CD4-positive, alpha-beta memory T cell (primary cell): ENCODE measurements around the gene HABP2. TPM values are rescaled to one million over a fixed set of nuclear protein-coding genes. Genes with fewer than 3 reads are reported as not detected.

Experiments
- CTCF ChIA-PET: fragments of 350-600 bp; sonication (Branson Sonifier 250); formaldehyde crosslinking; loops from one replicate; lab custom pipeline; 2021; ENCODE audit warnings: inconsistent platforms; ENCODE audit not compliant: partially characterized antibody; lab: Charles Lee
- POLR2A ChIA-PET: fragments of 350-600 bp; sonication (Branson Sonifier 250); formaldehyde crosslinking; loops from one replicate; lab custom pipeline; 2021; ENCODE audit not compliant: partially characterized antibody; lab: Charles Lee
- DNase-seq, 5 donors: peaks; one replicate each; pipeline versions ENCODE4 v3.0.0 to v3.0.0-alpha.2; 2020 to 2022; ENCODE audit warnings: mixed read lengths in 1 of 5
- H3K27ac ChIP-seq: one replicate; pipeline ENCODE4 v1.7.0; 2013; ENCODE audit warnings: low read depth, low read length
- H3K27me3 ChIP-seq: 2 replicates; pipeline ENCODE4 v1.7.0; 2013; ENCODE audit warnings: mild to moderate bottlenecking, low read length, moderate library complexity; ENCODE audit not compliant: insufficient read depth
- H3K36me3 ChIP-seq: 2 replicates; pipeline ENCODE4 v1.7.0; 2013; ENCODE audit warnings: mild to moderate bottlenecking, low read length, moderate library complexity; ENCODE audit not compliant: insufficient read depth
- H3K4me1 ChIP-seq: 2 replicates; pipeline ENCODE4 v1.7.0; 2013; ENCODE audit warnings: mild to moderate bottlenecking, low read length, moderate library complexity; ENCODE audit not compliant: insufficient read depth
- H3K4me3 ChIP-seq, 2 donors: one replicate each; pipeline ENCODE4 v1.7.0; 2013; ENCODE audit warnings: low read length in 2 of 2, mild to moderate bottlenecking in 1 of 2
- H3K9me3 ChIP-seq, 2 donors: one replicate each; pipeline ENCODE4 v1.7.0; 2013; ENCODE audit warnings: low read length in 2 of 2, control low read depth in 1 of 2; ENCODE audit not compliant: control insufficient read depth in 1 of 2
- H3K27ac Mint-ChIP-seq, 7 donors: one replicate each; pipeline ENCODE4 v1.8.0; 2020 to 2021; ENCODE audit warnings: mixed read lengths in 7 of 7, mild to moderate bottlenecking in 6 of 7, inconsistent platforms in 3 of 7, moderate library complexity in 3 of 7
- H3K27me3 Mint-ChIP-seq, 2 donors: one replicate each; pipeline ENCODE4 v1.8.0; 2020 to 2021; ENCODE audit warnings: mixed read lengths in 2 of 2
- H3K36me3 Mint-ChIP-seq, 2 donors: one replicate each; pipeline ENCODE4 v1.8.0; 2020 to 2021; ENCODE audit warnings: mixed read lengths in 2 of 2, inconsistent platforms in 1 of 2, mild to moderate bottlenecking in 1 of 2
- H3K4me1 Mint-ChIP-seq, 4 donors: one replicate each; pipeline ENCODE4 v1.8.0; 2020 to 2021; ENCODE audit warnings: mixed read lengths in 4 of 4, mild to moderate bottlenecking in 1 of 4
- H3K4me3 Mint-ChIP-seq, 8 donors: one replicate each; pipeline ENCODE4 v1.8.0; 2020 to 2021; ENCODE audit warnings: mixed read lengths in 8 of 8, mild to moderate bottlenecking in 7 of 8, moderate library complexity in 6 of 8, inconsistent platforms in 3 of 8
- H3K9me3 Mint-ChIP-seq, 8 donors: one replicate each; pipeline ENCODE4 v1.8.0; 2020 to 2021; ENCODE audit warnings: mixed read lengths in 8 of 8, mild to moderate bottlenecking in 5 of 8, inconsistent platforms in 3 of 8, moderate library complexity in 1 of 8
- intact Hi-C: fragments of 100-400 bp; cut with micrococcal nuclease; formaldehyde crosslinking; loops from one replicate; pipeline ENCODE4 v1.15.1; 2023
- polyA plus RNA-seq, 2 donors: library from polyadenylated mRNA; unstranded; fragments of 300-500 nt; fragmentation: Illumina TruSeq; gene quantifications; one replicate each; pipeline ENCODE4 v1.2.3, GENCODE V29; 2021
- total RNA-seq, 2 experiments: library from RNA; stranded (reverse); gene quantifications; one replicate each; pipeline ENCODE4 v1.2.3, GENCODE V29; 2021

Gene HABP2
- total and polyA plus RNA-seq, 4 experiments from 2014 or later = not detected

DNA sequence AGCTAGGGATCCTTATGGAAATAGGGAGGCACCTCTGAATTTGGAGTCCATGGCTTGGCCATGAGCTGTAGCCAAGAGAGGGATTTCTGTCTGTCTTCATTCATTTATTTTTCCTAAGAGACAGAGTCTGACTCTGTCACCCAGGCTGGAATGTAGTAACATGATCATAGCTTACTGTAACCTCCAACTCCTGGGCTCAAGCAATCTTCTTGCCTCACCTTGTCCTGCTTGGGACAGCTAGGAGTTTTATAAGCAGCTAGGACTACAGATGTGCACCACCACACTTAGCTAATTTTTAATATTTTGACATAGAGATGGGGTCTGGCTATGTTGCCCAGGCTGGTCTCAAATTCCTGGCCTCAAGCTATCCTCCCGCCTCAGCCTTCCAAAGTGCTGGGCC lies 8.5 kb upstream of the HABP2 start:
- no peak overlapping the region for H3K27ac ChIP-seq
- H3K4me3 ChIP-seq = no peak overlapping the region
- ChIA-PET CTCF (no interaction called here), POLR2A (no interaction called here)
- intact Hi-C loops = no loop called here
- H3K4me1 ChIP-seq = no peaks in the 10 kb centered on the region
- Mint-ChIP-seq H3K27me3 (peaks cover 0 to 10% of the 10 kb centered on the region in 2 donors), H3K9me3 (no peaks in the 10 kb centered on the region), H3K27ac (no peak overlapping the region), H3K36me3 (no peaks in the 10 kb centered on the region), H3K4me3 (no peak overlapping the region), H3K4me1 (no peaks in the 10 kb centered on the region)
- H3K27me3 ChIP-seq = no peaks in the 10 kb centered on the region
- no peak for DNase-seq
- H3K36me3 ChIP-seq = no peaks in the 10 kb centered on the region
- H3K9me3 ChIP-seq = no peaks in the 10 kb centered on the region

DNA sequence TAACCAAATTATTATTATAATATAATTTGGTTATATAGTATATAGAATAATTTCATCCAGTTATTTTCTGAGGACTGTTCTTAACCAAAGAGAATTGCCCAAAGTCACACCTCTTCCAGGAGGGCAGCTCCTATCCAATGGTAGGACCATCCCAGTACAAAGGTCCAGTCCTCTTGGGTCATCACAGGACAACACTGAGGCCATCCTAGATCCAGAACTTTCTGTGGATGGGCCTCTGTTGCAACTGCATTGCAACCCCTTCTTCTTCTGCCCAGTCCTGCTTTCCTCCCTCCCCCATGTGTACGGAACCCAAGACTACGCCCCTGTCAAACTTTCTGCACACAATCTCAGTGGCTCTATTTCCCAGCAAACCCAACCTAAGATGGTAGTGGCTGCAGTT lies 5.4 kb upstream of the HABP2 start:
- ChIA-PET CTCF (interaction anchor here (1.9 kb wide), 1 partner anchor 16 kb away, joined by 7 read pairs; no protein-coding TSS in a partner anchor), POLR2A (no interaction called here)
- H3K4me1 ChIP-seq = no peaks in the 10 kb centered on the region
- Mint-ChIP-seq H3K36me3 (no peaks in the 10 kb centered on the region), H3K9me3 (no peaks in the 10 kb centered on the region), H3K4me3 (no peak overlapping the region), H3K27ac (no peak overlapping the region), H3K27me3 (peaks cover 4% of the 10 kb centered on the region in 2 donors), H3K4me1 (no peaks in the 10 kb centered on the region)
- no peaks in the 10 kb centered on the region for H3K27me3 ChIP-seq
- no peak overlapping the region for H3K4me3 ChIP-seq
- no peak overlapping the region for H3K27ac ChIP-seq
- H3K36me3 ChIP-seq = no peaks in the 10 kb centered on the region
- DNase-seq = no peak
- H3K9me3 ChIP-seq = no peaks in the 10 kb centered on the region
- intact Hi-C loops = no loop called here

DNA sequence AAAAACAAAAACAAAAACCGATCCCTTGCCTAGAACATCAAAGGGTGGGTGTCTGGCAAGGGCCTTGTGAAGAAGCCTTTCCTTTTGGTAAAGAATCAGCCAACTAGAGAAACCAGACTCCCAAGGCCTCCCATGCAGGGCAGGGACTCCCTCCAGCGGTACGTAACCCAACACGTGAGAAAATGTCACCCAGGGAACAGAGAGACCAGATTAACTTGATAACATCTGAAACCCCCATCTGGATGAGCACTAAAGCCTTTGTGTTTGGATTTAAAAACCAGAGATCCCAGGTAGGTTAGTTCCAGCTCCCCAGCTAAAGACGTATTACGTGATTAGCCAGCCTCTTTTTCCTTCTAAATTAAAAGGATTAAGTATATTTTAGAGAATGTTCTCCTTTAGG lies 3.0 kb upstream of the HABP2 start:
- DNase-seq = no peak
- no peaks in the 10 kb centered on the region for H3K27me3 ChIP-seq
- intact Hi-C loops = no loop called here
- H3K4me1 Mint-ChIP-seq = no peaks in the 10 kb centered on the region
- H3K27me3 Mint-ChIP-seq = peaks cover 5 to 7% of the 10 kb centered on the region in 2 donors
- no peak overlapping the region for H3K4me3 ChIP-seq
- CTCF ChIA-PET = no interaction called here
- no peaks in the 10 kb centered on the region for H3K36me3 ChIP-seq
- H3K27ac Mint-ChIP-seq = no peak overlapping the region
- H3K27ac ChIP-seq = no peak overlapping the region
- no peaks in the 10 kb centered on the region for H3K9me3 Mint-ChIP-seq
- POLR2A ChIA-PET = no interaction called here
- H3K9me3 ChIP-seq = no peaks in the 10 kb centered on the region
- no peaks in the 10 kb centered on the region for H3K4me1 ChIP-seq
- H3K4me3 Mint-ChIP-seq = no peak overlapping the region
- H3K36me3 Mint-ChIP-seq = no peaks in the 10 kb centered on the region

DNA sequence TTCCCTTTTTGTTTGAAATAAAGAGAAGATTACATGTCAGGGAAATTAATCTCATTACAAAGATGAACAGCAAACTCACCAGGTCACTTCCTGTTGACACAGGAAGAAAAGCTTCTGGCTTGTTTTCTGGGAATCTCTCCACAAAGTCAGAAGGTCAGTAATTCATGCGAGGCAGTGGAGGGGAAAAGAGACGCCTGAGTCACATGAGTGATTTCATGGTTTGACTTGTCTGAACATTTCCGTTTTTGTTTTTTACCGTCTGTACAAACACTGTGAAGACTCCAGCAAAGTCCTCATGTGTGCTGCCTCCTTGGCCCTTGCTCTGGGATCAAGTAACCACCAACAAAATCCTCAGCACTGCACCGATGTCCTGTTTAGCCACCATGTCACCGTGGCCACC lies 2.5 kb upstream of the HABP2 start:
- Histone ChIP-seq H3K27me3 (no peaks in the 10 kb centered on the region), H3K4me3 (no peak overlapping the region), H3K4me1 (no peaks in the 10 kb centered on the region), H3K27ac (no peak overlapping the region), H3K36me3 (no peaks in the 10 kb centered on the region), H3K9me3 (no peaks in the 10 kb centered on the region)
- Mint-ChIP-seq H3K4me3 (no peak overlapping the region), H3K36me3 (no peaks in the 10 kb centered on the region), H3K27me3 (peaks cover 5 to 7% of the 10 kb centered on the region in 2 donors), H3K4me1 (no peaks in the 10 kb centered on the region), H3K27ac (no peak overlapping the region), H3K9me3 (no peaks in the 10 kb centered on the region)
- POLR2A ChIA-PET = no interaction called here
- DNase-seq = no peak
- CTCF ChIA-PET = no interaction called here
- intact Hi-C loops = no loop called here

DNA sequence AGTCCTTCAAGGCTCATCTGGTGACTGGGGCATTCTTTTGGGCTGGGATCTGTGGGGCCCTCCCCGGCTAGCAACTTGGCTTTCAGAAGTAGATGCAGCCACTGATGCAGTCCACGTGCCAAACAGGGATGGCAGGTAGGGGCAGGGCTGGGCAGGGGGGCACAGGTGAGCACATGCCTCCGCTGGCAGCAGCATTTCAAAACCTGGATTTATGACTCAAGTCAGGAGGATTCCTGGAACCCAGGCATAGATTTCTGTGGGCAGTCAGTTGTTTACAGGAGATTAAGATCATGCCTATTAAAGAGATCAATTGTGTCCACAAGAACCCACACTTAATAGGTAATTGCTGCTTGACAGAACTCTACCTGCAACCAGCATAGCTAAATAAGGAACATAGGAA lies 839 bp upstream of the HABP2 start:
- ChIA-PET POLR2A (no interaction called here), CTCF (no interaction called here)
- H3K36me3 Mint-ChIP-seq = no peaks in the 10 kb centered on the region
- H3K9me3 ChIP-seq = no peaks in the 10 kb centered on the region
- intact Hi-C loops = no loop called here
- no peak overlapping the region for H3K27ac Mint-ChIP-seq
- no peak overlapping the region for H3K27ac ChIP-seq
- H3K9me3 Mint-ChIP-seq = no peaks in the 10 kb centered on the region
- no peaks in the 10 kb centered on the region for H3K4me1 ChIP-seq
- H3K4me3 Mint-ChIP-seq = no peak overlapping the region
- H3K27me3 Mint-ChIP-seq = peaks cover 6 to 10% of the 10 kb centered on the region in 2 donors
- no peaks in the 10 kb centered on the region for H3K4me1 Mint-ChIP-seq
- H3K4me3 ChIP-seq = no peak overlapping the region
- no peaks in the 10 kb centered on the region for H3K36me3 ChIP-seq
- DNase-seq = no peak
- no peaks in the 10 kb centered on the region for H3K27me3 ChIP-seq

DNA sequence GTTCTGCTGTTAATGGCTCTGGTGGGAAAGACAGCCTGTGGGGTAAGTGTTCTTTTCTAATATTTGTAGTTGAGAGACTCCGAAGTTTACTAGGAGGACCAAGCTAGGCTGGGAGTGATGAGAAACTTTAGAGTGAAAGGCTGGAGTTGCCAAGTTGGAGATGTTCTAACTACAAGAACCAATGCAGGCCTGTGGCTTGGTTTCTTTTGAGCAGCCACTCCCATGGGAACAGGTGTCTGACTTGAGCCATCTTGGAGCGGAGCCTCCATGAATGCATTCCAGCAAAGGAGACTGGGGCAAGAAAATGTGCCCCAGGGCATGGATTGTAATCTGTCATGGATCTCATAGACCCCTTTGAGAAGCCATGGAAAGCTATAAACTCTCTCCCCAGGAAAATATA lies 296 bp downstream of the HABP2 start:
- peaks cover 9 to 18% of the 10 kb centered on the region in 2 donors for H3K27me3 Mint-ChIP-seq
- no peaks in the 10 kb centered on the region for H3K4me1 Mint-ChIP-seq
- H3K4me3 Mint-ChIP-seq = no peak overlapping the region
- H3K36me3 ChIP-seq = no peaks in the 10 kb centered on the region
- CTCF ChIA-PET = interaction anchor here (3.0 kb wide), 1 partner anchor 10 kb away, joined by 14 read pairs; no protein-coding TSS in a partner anchor
- H3K36me3 Mint-ChIP-seq = no peaks in the 10 kb centered on the region
- H3K9me3 ChIP-seq = no peaks in the 10 kb centered on the region
- DNase-seq = no peak
- no peaks in the 10 kb centered on the region for H3K9me3 Mint-ChIP-seq
- H3K27ac Mint-ChIP-seq = no peak overlapping the region
- no peaks in the 10 kb centered on the region for H3K27me3 ChIP-seq
- POLR2A ChIA-PET = no interaction called here
- no peak overlapping the region for H3K4me3 ChIP-seq
- H3K4me1 ChIP-seq = no peaks in the 10 kb centered on the region
- no peak overlapping the region for H3K27ac ChIP-seq
- intact Hi-C loops = no loop called here

DNA sequence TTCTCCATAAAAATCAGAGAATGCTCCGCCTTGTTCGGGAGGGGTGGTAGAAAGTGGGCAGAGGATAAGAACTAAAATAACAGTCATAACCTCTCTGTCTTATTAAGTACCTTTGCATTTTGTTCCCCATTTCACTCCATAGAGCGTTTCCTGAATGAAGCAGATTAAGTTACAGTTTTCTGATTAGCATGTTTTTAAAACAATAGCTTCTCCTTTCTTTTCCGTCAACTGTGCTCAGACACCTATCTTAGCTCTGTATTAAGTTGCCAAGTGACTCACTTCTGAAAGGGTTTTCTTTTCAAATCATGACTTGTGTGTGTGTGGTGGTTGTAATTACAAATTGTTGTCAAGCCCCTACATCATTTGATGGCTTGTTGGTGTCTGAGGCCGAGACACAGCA lies 1.4 kb downstream of the HABP2 start:
- DNase-seq = no peak
- intact Hi-C loops = no loop called here

DNA sequence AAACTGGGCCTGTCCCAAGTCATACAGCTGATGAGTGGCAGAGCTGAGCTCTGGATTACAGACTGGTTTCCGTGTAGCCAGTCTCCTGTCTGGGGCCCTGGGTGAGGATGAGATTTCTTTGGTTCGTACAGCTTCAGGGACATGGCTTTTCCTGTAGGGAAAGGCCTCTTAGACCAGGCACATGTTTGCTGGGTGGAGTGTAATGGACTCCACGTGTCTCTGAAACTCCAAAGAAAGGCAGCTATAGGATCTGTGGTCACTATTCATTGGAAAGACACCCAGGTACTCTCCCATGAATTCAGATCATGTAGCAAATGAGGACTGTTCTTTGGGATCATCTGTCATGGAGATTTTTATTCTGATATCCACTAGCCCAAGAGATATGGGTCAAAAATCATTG lies 2.4 kb downstream of the HABP2 start:
- H3K27ac Mint-ChIP-seq = no peak overlapping the region
- CTCF ChIA-PET = interaction anchor here (1.1 to 3.0 kb wide), 2 partner anchors 8 to 19 kb away, joined by 3 to 14 read pairs; no protein-coding TSS in a partner anchor
- Histone ChIP-seq H3K9me3 (no peaks in the 10 kb centered on the region), H3K27ac (no peak overlapping the region), H3K36me3 (no peaks in the 10 kb centered on the region), H3K4me3 (no peak overlapping the region), H3K27me3 (no peaks in the 10 kb centered on the region), H3K4me1 (no peaks in the 10 kb centered on the region)
- intact Hi-C loops = no loop called here
- peaks cover 9 to 22% of the 10 kb centered on the region in 2 donors for H3K27me3 Mint-ChIP-seq
- DNase-seq = no peak
- H3K9me3 Mint-ChIP-seq = no peaks in the 10 kb centered on the region
- no peak overlapping the region for H3K4me3 Mint-ChIP-seq
- H3K36me3 Mint-ChIP-seq = no peaks in the 10 kb centered on the region
- H3K4me1 Mint-ChIP-seq = no peaks in the 10 kb centered on the region
- POLR2A ChIA-PET = no interaction called here

More for the DNA sequence above, 1.4 kb downstream of the HABP2 start:
- H3K36me3 Mint-ChIP-seq = no peaks in the 10 kb centered on the region
- Histone ChIP-seq H3K27me3 (no peaks in the 10 kb centered on the region), H3K27ac (no peak overlapping the region), H3K4me3 (no peak overlapping the region), H3K4me1 (no peaks in the 10 kb centered on the region), H3K36me3 (no peaks in the 10 kb centered on the region), H3K9me3 (no peaks in the 10 kb centered on the region)
- peaks cover 9 to 20% of the 10 kb centered on the region in 2 donors for H3K27me3 Mint-ChIP-seq
- no peak overlapping the region for H3K4me3 Mint-ChIP-seq
- no peaks in the 10 kb centered on the region for H3K9me3 Mint-ChIP-seq
- ChIA-PET CTCF (interaction anchor here (3.0 kb wide), 1 partner anchor 9 kb away, joined by 14 read pairs; no protein-coding TSS in a partner anchor), POLR2A (no interaction called here)
- H3K27ac Mint-ChIP-seq = no peak overlapping the region
- H3K4me1 Mint-ChIP-seq = no peaks in the 10 kb centered on the region
